Ascending aorta (tissue), 2 donors: Measurements from ENCODE around the gene TTR. TPM values are rescaled to one million over a fixed set of nuclear protein-coding genes. Genes with fewer than 3 reads are reported as not detected.

Experiments
- DNase-seq, 2 donors: peaks; one replicate each; pipeline ENCODE4 v3.0.0-alpha.2; 2019; ENCODE audit warnings: low spot score in 2 of 2
- H3K27ac ChIP-seq, 2 donors: fragments of 200-600 bp; sonication (generic); one replicate each; pipeline ENCODE4 v1.5.1; 2016 to 2017; ENCODE audit warnings: mild to moderate bottlenecking in 1 of 2
- H3K27me3 ChIP-seq: fragments of 200-600 bp; sonication (generic); one replicate; pipeline ENCODE4 v1.5.1; 2017
- H3K36me3 ChIP-seq, 2 donors: fragments of 200-600 bp; sonication (generic); one replicate each; pipeline ENCODE4 v1.5.1; 2016
- H3K4me1 ChIP-seq, 2 donors: fragments of 200-600 bp; sonication (generic); one replicate each; pipeline ENCODE4 v1.5.1; 2016 to 2017; ENCODE audit warnings: mild to moderate bottlenecking in 1 of 2
- H3K4me3 ChIP-seq, 2 donors: fragments of 200-600 bp; sonication (generic); one replicate each; pipeline ENCODE4 v1.5.1; 2016 to 2017; ENCODE audit warnings: mild to moderate bottlenecking in 1 of 2
- H3K9me3 ChIP-seq, 2 donors: fragments of 200-600 bp; sonication (generic); one replicate each; pipeline ENCODE4 v1.5.1; 2016
- intact Hi-C: fragments of 100-400 bp; cut with DNase I; formaldehyde crosslinking; loops from one replicate; pipeline ENCODE4 v1.15.1; 2023
- total RNA-seq: library from RNA; depleted of rRNA; stranded (reverse); fragments of >200 nt; gene quantifications from one replicate; pipeline ENCODE4 v1.1.0, GENCODE V29; 2016
- TF ChIP-seq, protein P1 (sequence below), 3 experiments: fragments of 200-600 bp in 2 of 3; fragments of 450-650 bp in 1 of 3; sonication (generic) in 2 of 3; IDR thresholded peaks; one replicate each; pipeline ENCODE4 v1.5.1; 2016 to 2019; ENCODE audit warnings: antibody characterized with exemption in 3 of 3, mild to moderate bottlenecking in 1 of 3, moderate library complexity in 1 of 3

The TTR gene
- total RNA-seq, 1 donor from 2014 or later, result 5.2 TPM

DNA sequence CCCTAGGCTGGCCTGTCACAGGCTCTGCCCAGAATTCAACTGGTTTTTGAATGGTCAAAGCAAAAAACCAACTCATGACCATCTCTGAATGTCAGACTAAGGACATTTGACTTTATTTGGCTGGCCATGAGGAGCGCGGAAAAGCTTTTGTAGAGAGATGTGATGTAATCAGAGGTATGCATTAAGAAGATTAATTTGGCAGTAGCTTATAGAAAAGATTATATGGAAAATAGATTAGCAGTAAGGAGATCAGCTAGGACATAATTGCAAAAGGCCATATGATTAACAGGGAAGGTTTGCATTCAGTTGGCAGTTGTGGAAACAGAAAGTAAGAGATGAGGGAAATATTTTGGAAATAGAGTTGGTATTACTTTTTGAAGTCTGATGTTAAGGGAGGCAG, 12.3 kb upstream of the TTR start:
- TF ChIP-seq, protein P1, sequence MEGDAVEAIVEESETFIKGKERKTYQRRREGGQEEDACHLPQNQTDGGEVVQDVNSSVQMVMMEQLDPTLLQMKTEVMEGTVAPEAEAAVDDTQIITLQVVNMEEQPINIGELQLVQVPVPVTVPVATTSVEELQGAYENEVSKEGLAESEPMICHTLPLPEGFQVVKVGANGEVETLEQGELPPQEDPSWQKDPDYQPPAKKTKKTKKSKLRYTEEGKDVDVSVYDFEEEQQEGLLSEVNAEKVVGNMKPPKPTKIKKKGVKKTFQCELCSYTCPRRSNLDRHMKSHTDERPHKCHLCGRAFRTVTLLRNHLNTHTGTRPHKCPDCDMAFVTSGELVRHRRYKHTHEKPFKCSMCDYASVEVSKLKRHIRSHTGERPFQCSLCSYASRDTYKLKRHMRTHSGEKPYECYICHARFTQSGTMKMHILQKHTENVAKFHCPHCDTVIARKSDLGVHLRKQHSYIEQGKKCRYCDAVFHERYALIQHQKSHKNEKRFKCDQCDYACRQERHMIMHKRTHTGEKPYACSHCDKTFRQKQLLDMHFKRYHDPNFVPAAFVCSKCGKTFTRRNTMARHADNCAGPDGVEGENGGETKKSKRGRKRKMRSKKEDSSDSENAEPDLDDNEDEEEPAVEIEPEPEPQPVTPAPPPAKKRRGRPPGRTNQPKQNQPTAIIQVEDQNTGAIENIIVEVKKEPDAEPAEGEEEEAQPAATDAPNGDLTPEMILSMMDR (IDR thresholded peaks at IDR 0.05), result no peak
- intact Hi-C loops, result no loop called here
- Histone ChIP-seq H3K4me1 (no peaks in the 10 kb centered on the region), H3K9me3 (no peaks in the 10 kb centered on the region), H3K27ac (no peak overlapping the region), H3K36me3 (no peaks in the 10 kb centered on the region), H3K4me3 (no peak overlapping the region), H3K27me3 (no peaks in the 10 kb centered on the region)
- DNase-seq, result no peak

DNA sequence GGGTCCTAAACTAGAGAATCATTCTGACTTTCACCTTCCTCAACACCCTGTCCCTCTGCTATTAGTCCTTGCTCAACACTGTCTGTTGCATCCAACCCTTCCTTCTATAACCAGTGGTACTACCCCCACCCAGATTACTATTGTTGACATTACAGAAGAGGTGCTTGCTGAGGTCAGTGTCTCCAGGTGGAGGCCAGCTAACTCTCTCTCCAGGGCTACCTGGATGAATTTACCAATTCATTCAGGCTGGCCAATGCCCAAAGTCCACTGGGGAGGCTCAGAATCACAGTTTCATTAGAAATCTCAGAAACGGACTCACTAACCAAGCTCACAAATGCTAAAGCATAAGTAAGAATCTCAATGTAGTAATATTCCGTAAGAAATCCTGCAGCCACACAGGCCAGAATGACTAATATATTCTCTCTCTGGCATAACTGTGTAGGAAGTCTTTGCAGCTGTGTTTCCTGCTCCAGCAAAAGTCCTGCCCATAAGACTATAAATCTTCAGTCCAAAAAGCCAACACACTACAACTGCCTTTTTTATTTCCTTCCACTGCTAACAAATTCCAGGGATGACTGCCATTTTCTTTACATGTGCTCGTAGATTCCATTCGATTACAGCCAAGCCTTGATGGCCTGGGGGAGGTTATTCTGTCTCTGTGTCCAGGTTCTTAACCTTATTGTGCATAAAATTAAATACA, 10.0 kb upstream of the TTR start:
- Histone ChIP-seq H3K4me3 (no peak overlapping the region), H3K36me3 (no peaks in the 10 kb centered on the region), H3K4me1 (no peaks in the 10 kb centered on the region), H3K27ac (no peak overlapping the region), H3K9me3 (no peaks in the 10 kb centered on the region), H3K27me3 (no peaks in the 10 kb centered on the region)
- TF ChIP-seq, protein P1 (IDR thresholded peaks at IDR 0.05), result no peak
- intact Hi-C loops, result no loop called here
- no peak for DNase-seq

DNA sequence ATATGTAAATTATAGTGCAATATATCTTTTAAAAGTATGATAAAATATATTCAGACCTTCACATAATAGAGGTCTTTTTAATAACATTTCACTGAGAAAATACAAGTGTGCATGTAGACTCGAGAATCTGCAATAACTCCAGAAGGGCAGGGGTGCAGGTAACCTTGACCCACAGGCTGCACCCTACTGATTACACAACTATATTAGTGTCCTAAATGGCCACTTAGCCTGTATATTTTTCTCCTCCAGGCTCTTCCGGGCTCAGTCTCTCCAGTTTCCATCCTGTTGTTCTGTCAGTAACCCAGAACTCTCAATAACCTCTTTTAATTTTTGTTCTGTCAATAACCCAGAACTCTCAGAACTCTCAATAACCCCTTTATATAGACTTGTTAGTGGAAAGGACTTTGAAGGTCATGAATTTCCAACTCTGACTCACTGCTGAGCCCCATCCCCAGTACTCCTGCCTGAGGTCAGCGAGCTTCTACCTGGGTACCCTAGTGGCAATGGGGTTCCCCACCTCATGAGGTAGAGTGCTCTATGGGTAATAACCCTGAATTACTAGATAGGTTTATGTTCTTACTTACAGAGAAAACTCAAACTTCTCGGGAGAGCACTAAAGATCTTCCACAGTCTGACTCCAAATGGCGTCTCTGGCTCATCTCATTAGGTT, 8.4 kb upstream of the TTR start:
- intact Hi-C loops, result no loop called here
- no peaks in the 10 kb centered on the region for H3K9me3 ChIP-seq
- H3K36me3 ChIP-seq, result no peaks in the 10 kb centered on the region
- TF ChIP-seq, protein P1 (IDR thresholded peaks at IDR 0.05), result no peak
- H3K4me1 ChIP-seq, result no peaks in the 10 kb centered on the region
- no peaks in the 10 kb centered on the region for H3K27me3 ChIP-seq
- no peak overlapping the region for H3K27ac ChIP-seq
- no peak overlapping the region for H3K4me3 ChIP-seq
- DNase-seq, result no peak

DNA sequence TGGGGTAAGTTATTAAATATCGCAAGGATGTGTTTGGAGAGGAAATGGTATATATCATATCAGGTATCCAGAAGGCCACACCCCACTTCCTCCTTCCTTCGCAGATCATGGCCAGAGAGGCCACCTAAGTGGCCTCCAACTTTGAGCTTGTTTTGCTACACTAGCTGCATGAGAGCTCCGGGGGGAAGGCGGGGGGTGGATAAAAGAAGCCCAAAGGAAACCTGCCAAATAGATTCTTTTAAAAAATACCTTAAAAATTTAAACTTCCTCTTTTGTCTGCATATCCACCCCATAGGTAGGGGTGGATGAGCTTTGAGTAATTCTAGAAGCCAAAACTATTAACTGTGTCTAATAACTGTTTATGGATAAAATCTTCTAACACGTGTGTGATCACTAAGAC, 5.7 kb upstream of the TTR start:
- intact Hi-C loops, result no loop called here

DNA sequence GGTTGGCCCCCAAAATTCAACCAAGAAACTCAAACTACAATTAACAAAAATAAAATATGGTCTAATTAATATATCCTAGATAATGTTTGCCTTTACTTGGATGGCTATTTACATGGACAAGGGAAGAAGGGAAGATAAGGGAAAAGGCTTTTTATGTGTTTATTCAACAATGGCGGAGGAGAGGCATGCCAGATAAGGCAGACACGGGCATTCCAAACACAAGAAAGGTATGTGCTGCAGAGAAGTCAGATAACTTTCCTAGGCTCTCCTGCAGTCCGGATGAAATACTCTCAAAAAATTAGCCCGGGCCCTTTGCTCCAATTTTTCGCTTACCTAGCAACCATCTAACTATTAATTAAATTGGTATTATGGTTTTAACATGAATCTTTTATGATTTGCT, 5.1 kb upstream of the TTR start:
- H3K36me3 ChIP-seq, result no peaks in the 10 kb centered on the region
- no peak overlapping the region for H3K4me3 ChIP-seq
- intact Hi-C loops, result no loop called here
- no peaks in the 10 kb centered on the region for H3K4me1 ChIP-seq
- TF ChIP-seq, protein P1 (IDR thresholded peaks at IDR 0.05), result no peak
- DNase-seq, result no peak
- no peaks in the 10 kb centered on the region for H3K27me3 ChIP-seq
- no peaks in the 10 kb centered on the region for H3K9me3 ChIP-seq
- H3K27ac ChIP-seq, result no peak overlapping the region

More for the DNA sequence above, 5.7 kb upstream of the TTR start:
- DNase-seq, result no peak
- no peaks in the 10 kb centered on the region for H3K9me3 ChIP-seq
- H3K4me1 ChIP-seq, result no peaks in the 10 kb centered on the region
- no peaks in the 10 kb centered on the region for H3K27me3 ChIP-seq
- no peak overlapping the region for H3K27ac ChIP-seq
- H3K4me3 ChIP-seq, result no peak overlapping the region
- H3K36me3 ChIP-seq, result no peaks in the 10 kb centered on the region
- TF ChIP-seq, protein P1 (IDR thresholded peaks at IDR 0.05), result no peak
